GM12873 (cell line): ENCODE measurements around the gene ACAD9.

Experiments used
- TF ChIP-seq, protein P1 (sequence below): IDR thresholded peaks from 2 replicates; pipeline ENCODE4 v1.5.1; 2012; ENCODE audit warnings: low read depth, mild to moderate bottlenecking, moderate library complexity, low read length, control low read depth; ENCODE audit not compliant: insufficient read depth; ENCODE audit errors: missing control alignments

ACAD9 gene

DNA sequence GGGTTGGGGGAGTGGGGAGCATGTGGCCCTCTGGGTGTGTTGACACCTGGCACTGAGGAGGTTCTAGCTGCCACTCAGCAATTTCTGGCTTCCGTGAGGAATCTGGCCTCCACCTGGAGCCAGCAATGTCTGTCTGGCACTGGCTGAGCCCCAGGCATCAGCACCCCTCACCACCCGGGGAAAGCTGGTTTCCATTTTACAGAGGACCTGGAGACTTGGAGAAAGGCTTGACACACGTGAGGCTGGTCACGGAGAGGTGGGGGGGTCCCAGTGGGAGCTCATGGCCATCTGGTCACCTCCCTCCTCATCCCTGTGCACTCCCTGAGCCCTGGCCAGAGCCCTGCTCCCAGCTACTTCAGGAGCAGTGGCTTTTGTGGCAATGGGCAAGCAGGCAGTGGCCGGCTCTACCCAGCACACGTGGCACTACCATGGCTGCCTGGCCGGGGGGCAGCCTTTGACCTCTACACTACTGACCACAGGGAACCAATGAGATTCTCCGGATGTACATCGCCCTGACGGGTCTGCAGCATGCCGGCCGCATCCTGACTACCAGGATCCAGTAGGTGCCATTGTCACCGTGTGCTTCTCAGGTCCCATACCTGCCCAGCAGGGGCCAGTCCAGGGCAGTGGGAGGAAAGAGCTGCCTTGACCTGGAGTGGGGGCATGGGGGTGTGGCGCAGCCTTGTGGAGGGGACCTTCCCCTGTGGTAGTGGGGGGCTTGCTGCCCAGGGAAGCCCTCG, 28.5 kb downstream of the ACAD9 start:
- TF ChIP-seq, protein P1, sequence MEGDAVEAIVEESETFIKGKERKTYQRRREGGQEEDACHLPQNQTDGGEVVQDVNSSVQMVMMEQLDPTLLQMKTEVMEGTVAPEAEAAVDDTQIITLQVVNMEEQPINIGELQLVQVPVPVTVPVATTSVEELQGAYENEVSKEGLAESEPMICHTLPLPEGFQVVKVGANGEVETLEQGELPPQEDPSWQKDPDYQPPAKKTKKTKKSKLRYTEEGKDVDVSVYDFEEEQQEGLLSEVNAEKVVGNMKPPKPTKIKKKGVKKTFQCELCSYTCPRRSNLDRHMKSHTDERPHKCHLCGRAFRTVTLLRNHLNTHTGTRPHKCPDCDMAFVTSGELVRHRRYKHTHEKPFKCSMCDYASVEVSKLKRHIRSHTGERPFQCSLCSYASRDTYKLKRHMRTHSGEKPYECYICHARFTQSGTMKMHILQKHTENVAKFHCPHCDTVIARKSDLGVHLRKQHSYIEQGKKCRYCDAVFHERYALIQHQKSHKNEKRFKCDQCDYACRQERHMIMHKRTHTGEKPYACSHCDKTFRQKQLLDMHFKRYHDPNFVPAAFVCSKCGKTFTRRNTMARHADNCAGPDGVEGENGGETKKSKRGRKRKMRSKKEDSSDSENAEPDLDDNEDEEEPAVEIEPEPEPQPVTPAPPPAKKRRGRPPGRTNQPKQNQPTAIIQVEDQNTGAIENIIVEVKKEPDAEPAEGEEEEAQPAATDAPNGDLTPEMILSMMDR: no peak

DNA sequence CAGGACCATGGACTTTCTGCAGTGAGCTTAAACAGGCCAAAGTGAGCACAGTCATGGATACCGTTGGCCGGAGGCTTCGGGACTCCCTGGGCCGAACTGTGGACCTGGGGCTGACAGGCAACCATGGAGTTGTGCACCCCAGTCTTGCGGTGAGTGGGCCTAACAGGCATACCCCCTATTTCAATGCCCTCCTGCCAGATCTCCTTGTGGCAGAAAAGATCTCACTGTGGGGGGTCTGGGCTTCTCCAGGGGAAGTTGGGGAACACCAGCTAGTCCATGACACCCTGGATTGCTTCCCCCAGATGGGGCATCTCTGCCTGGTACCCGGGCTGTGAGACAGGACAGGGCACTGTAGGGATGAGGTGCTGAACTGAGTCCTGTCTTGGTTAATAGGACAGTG, 29.5 kb downstream of the ACAD9 start:
- TF ChIP-seq, protein P1: no peak

DNA sequence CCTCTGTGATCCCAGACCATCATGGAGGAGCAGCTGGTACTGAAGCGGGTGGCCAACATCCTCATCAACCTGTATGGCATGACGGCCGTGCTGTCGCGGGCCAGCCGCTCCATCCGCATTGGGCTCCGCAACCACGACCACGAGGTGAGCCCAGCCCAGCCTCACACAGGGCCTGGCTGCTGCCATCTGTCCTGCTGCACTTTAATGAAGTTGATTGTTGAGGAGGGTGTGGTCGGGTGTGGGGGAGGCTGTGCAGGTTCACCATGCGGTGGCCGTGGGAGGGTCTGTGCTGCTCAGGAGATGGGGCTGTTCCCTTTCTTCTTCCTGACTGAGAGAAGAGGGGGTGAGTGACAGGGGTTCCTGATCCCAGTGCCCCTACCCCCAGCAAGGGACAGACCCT, 30.6 kb downstream of the ACAD9 start:
- TF ChIP-seq, protein P1: no peak

DNA sequence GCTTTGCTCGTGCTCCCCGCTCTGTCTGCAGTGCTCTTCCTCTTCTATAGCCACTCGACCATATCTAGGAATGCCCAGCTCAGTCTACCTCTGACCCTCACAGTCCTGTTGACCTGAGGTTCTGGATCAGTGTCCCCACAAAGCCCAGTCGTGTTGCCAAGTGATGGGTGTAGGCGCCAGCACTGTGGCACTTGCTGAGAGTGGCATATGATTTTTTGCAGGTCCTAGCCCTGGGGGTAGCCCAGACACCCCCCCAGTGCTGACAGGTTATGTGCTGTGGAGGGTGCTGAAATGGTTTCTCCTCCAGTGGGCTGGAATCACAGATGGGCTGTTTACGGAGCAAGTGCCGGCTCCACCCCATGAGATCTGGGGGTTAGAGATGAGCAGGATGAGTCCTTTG, 32.5 kb downstream of the ACAD9 start:
- TF ChIP-seq, protein P1: no peak

DNA sequence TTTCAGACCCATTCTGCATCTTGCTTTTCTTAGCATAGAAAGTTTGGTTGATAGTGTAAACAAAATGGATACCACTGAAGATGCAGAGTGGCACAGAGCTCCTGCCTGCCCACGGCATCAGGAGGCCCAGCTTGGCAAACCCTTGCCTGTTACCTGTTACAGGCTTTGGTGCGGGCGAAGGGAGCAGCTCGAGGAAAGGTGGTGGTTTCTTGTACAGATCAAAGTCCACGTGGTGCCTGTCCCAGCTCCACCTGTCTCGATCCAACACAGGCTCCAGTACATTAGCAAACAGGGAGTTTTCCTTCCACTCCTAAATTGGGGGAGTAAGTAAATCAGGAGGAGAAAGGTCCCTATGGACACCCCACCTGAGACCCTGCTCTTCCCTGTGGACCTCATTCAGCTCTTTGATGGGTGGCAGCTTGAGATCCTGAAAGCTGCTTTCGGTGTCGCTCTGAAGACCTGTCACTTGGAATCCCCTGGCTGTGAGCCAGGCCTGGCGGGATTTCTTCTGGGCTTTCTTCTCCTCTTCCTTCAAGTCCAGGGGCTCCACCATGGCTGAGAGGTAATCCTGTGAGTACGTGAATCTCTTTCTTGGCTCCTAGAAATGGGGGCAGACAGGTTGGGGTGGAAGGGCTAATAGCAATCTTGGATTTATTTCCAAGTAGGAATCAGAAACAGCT, 35.7 kb downstream of the ACAD9 start:
- TF ChIP-seq, protein P1: no peak

DNA sequence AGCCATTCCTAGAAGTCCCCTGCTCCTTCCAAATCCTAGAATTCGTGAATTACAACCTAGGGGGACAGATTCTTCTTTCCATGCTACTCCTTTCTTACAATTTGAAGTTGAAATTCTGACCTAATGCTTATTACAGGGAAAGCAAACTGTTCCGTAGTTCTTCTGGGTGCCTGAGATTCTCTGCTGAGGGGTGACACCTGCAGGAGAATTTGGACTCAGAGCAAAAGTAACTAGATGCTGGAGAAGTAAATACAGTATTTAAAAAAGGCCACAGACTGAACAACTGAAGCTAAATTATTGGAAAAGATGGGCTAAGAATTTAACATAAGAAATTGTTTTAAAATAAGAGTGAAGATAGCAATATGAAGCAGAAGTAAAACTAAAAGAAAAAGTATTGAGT, 37.9 kb downstream of the ACAD9 start:
- TF ChIP-seq, protein P1: no peak

DNA sequence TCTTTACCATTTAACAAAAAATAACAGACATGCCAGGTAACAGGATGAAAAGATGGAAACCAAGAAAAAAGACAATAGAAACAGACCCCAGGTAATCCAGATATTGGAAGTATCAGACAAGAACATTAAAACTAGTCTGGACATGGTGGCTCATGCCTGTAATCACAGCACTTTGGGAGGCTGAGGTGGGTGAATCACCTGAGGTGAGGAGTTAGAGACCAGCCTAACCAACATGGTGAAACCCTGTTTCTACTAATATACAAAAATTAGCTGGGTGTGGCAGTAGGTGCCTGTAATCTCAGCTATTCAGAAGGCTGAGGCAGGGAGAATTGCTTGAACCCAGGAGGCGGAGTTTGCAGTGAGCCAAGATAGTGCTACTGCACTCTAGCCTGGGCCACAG, 40.6 kb downstream of the ACAD9 start:
- TF ChIP-seq, protein P1: no peak
